HG03280 (cell line): Measurements from ENCODE around the gene LDLRAD3.

Experiments used
- ATAC-seq: cut with Tn5 transposase; IDR thresholded peaks from one replicate; pipeline ENCODE4 v1.9.1; 2021; ENCODE audit warnings: mild to moderate bottlenecking, moderate library complexity; ENCODE audit not compliant: unreplicated experiment

The LDLRAD3 gene

GRCh38 chr11:36013950-36014897 is 70.4 kb downstream of the LDLRAD3 start:
- ATAC-seq, result no peak

GRCh38 chr11:36014898-36015665 is 71.2 kb downstream of the LDLRAD3 start:
- ATAC-seq, result no peak

- no peak for ATAC-seq
These were observed 71.9 kb downstream of the LDLRAD3 start for GRCh38 chr11:36015799-36016198.

DNA sequence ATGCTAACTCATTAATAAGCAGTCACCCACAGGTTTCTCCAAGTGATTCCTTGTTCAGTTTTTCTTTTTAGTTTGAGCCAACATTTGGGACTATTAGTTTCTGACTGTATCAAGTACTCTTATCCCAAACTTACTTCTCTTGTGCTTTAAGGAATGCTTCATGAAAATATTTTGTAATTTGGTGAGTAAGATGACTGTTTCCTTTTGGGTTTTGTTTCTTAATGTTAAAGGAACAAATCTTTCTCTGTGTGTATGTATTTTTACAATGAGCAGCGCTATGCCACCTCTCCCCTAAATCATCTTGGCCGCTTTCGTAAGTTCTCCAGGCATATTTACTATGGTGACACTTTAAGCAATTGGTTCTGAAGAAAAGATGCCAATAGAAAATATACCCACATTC is 72.4 kb downstream of the LDLRAD3 start:
- no peak for ATAC-seq

DNA sequence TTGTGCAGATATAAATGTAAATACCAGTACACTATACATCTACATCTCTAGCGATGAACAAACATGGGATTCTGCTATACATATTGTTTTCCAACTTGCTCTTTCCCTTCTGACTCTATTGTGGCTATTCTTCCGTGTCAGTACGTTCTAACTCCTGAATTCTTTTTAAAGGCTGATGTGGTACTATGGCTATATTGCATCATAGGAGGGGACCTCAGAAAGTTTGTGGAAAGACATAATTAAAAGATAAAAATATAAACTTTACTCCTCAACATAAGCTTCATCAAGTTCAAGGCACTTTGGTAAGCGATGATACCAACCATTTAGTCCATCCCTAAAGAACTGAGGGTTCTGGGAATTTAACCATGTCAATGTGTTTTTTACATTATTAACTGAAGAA is 72.8 kb downstream of the LDLRAD3 start:
- no peak for ATAC-seq

- no peak for ATAC-seq
These were observed 75.2 kb downstream of the LDLRAD3 start for GRCh38 chr11:36019005-36019596.

DNA sequence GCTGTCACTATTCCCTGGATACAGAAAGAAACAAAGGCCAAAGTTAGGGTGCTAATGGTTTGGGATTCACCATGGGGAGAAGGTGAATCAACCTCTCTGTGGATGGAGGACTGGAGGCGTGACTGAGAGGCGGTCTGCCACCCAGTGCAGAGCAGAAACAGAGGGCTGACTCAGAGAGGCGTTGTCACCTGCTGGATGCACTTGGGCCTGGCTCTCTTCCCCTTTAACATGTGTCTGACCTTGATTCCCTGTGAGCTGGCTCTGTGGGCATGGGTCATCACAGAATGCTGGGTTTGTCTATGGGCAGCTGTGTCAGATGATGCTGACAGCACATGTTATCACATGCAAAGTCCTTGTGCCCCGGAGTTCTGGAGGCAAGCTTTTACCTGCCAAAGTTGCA is 75.9 kb downstream of the LDLRAD3 start:
- ATAC-seq, result no peak

GRCh38 chr11:36022882-36023281 is 79.0 kb downstream of the LDLRAD3 start:
- ATAC-seq, result no peak

DNA sequence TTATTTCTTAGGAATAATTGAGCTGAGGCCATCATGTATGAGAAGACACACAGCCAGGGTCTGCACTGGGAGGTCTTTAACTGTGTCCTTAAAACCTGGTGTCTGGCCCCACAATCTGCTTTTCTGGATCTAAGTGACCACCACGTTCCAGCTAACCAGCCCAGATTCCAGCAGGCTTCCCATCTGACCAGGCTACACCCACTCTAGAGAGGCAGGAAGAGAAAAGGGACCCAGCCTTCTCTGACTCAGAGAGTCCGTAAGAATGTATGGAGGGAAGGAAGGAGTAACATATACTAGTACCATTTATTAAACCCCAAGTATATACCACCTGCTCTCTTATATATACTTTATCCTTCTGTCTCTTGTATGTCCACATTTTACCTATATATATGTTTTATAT is 80.1 kb downstream of the LDLRAD3 start:
- ATAC-seq, result no peak

GRCh38 chr11:36024716-36025115 is 80.9 kb downstream of the LDLRAD3 start:
- no peak for ATAC-seq

DNA sequence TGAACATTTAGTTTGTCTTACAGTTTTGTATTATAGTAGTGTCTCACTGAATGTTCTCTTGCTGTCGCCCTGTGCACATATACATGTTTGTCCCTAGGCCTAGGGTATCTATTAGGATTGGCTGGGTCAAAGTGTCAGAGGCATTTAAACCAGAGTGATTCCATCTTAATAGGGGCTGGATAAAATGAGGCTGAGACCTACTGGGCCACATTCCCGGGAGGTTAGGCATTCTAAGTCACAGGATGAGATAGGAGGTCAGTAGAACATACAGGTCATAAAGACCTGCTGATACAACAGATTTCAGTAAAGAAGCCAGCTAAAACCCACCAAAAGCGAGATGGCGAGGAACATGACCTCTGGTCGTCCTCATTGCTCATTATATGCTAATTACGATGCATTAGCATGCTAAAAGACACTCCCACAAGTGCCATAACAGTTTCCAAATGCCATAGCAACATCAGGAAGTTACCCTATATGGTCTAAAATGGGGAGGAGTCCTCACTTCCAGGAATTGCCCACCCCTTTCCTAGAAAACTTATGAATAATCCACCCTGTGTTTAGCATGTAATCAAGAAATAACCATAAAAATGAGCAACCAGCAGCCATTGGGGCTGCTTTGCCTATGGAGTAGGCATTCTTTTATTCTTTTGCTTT is 82.6 kb downstream of the LDLRAD3 start:
- no peak for ATAC-seq

- no peak for ATAC-seq
These were observed 83.9 kb downstream of the LDLRAD3 start for GRCh38 chr11:36027731-36028130.

GRCh38 chr11:36029616-36030015 is 85.8 kb downstream of the LDLRAD3 start:
- no peak for ATAC-seq

DNA sequence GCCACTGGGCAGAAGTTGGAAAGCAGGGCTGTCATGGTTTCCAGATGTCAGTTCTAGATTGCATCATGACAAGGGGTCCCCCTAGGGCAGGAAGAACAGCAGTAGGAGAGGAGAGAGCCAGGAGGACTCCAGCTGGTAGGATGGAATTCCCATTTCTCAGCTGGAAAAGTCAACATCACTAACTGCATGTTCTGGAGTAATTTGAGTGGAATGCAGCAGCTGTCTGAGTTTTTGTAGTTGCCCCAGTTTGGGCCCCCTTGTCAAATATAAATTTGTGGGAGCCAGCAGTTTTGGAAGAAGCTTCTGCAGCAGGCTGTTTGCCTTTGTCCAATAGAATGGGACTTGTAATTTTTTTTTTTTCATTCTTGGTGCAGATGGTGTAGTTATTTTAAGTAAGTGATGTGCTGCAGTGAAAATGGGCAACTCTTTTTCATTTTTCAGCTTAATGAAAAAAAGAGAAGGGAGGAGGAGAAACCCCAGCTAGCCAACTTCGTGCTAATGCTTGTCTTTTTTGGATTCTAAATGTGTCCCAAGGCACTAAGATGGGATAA is 86.9 kb downstream of the LDLRAD3 start:
- no peak for ATAC-seq

- no peak for ATAC-seq
These were observed 89.4 kb downstream of the LDLRAD3 start for GRCh38 chr11:36033082-36033751.

GRCh38 chr11:36033936-36034335 is 90.1 kb downstream of the LDLRAD3 start:
- no peak for ATAC-seq

- ATAC-seq, result no peak
These were observed 90.9 kb downstream of the LDLRAD3 start for GRCh38 chr11:36034551-36035331.

DNA sequence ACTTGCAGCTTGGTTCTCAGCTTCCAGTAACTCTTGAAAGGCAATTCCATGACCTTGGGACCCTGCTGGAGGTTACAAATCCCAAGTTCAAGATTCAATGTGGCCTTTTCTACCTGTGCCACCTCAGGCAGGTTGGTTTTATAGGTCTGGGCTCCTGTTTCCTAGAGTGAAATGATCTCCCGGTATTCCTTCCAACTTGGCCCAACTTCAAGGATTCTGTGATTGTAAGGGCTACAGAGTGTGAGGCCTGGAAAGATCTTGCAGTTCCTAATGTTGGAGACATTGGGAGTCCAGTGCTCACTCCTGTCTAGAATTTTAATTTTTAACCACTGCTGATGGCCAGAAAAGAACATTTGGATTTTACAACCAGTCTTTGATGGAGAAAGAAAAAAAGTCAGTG is 91.6 kb downstream of the LDLRAD3 start:
- ATAC-seq, result no peak

DNA sequence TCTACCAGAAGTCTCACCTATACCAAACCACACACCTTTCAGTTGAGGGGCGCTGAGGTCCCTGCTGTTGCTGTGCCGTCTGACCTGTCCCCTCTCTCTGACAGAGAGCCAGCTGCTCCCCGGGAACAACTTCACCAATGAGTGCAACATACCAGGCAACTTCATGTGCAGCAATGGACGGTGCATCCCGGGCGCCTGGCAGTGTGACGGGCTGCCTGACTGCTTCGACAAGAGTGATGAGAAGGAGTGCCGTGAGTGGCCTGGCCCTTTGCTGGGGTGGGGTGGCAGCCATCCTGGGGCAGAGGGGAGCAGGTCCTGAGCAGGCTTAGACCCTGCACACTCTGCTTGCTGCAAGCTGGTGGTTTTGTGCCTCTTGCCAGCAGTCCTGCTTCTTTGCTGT is 92.1 kb downstream of the LDLRAD3 start:
- no peak for ATAC-seq
